ELR (cell line): Measurements from ENCODE around the gene SOX6.
A peak's percentile ranks its signal among the peaks of the same experiment; 100 is the strongest.

Source experiments
- DNase-seq: peaks from one replicate; pipeline ENCODE4 v3.0.0-alpha.2; 2015; ENCODE audit warnings: low read depth

The SOX6 gene

GRCh38 chr11:15991215-15991614 is 365.1 kb downstream of the SOX6 start:
- DNase-seq = no peak

DNA sequence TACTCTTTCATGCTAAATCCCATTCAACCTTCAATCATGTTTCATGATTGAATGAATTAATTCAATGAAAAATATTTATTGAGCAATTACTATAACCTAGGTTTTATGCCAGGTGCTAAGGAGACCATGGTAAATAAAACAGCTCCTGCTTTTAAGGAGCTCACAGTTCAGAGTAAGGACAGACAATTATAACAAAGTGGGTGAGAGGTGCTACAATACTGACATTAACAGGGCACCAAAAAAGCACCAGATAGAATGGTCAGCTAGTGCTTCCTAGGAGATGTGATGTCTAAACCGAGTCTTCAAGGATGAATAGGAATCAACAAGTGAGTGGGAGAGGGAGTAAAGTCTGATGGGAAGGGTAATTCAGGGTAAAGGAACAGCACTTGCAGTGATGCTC is 366.7 kb downstream of the SOX6 start:
- DNase-seq = no peak

GRCh38 chr11:15988693-15989231 is 367.6 kb downstream of the SOX6 start:
- DNase-seq = no peak

- no peak for DNase-seq
Measured at GRCh38 chr11:15988016-15988550, 368.3 kb downstream of the SOX6 start.

GRCh38 chr11:15987046-15987445 is 369.3 kb downstream of the SOX6 start:
- DNase-seq = no peak

- DNase-seq = no peak
Measured at GRCh38 chr11:15985860-15986139, 370.5 kb downstream of the SOX6 start.

GRCh38 chr11:15985127-15985859 is 371.1 kb downstream of the SOX6 start:
- DNase-seq = no peak

- DNase-seq = no peak
Measured at GRCh38 chr11:15981292-15981691, 375.1 kb downstream of the SOX6 start.

- DNase-seq = no peak
Measured at GRCh38 chr11:15977116-15977515, 379.2 kb downstream of the SOX6 start.

DNA sequence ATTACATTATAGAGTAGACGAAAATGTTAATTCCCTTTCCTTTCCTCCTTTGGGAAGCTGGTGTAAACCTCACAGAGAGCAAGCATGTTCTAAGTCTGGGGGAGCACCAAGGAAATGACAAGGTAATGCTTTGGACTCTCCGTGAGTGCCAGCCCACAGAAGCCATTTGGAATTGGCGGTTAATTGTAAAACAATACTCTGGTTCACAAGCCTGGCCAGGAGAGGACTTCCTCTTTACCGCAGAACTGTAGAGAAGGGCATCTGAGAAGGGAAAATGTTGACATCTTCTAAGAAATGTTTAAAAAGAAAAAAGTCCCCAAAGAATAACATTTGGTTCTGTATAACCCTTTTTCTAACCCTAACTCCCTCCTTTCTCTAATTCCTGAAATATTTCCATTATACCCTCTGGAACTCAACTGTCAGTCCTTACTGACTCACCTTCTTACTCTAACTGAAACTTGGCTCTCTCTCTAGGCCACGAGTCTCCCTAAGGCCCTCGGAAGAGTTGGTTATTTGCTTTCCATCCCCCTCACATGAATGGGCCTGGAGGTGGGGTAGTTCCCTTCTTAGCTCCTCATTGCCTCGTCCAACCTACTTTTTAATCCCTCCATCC is 379.8 kb downstream of the SOX6 start:
- peak; percentile 10 for DNase-seq

DNA sequence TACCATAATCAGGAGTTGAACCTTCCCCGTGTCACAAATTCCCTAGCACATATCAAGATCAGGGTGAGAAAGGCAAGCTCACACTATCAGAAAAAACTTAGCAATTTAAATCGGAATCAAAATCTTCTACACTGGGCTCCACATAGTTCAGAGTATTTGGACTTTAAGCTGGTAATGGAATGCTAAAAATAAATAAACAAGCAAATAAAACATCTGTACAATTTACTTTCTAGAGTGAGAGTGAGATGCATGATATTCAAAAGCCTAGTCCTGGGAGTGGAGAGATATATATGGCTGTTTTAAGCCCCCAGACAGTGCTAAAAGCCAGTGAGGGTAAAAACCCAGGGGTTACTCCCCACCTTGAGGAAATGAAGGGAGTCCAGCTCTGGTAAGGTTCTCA is 380.6 kb downstream of the SOX6 start:
- no peak for DNase-seq

GRCh38 chr11:15972838-15973237 is 383.5 kb downstream of the SOX6 start:
- DNase-seq = no peak

DNA sequence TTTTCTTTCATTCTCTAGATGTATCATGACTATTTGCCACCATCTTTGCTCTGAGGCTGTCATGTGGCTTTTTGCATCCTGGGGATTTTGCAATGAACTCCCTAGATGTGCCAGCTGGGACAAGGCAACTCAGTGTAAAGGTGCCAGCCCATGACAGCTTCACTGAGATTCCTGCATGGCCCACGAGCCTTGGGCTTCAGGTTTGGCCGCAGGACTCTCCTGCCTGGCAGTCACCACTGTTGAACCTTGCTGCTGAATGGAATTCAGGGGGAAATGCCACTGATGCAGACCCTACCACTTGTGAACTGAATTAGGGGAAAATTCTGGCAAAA is 385.2 kb downstream of the SOX6 start:
- no peak for DNase-seq

- DNase-seq = no peak
Measured at GRCh38 chr11:15970506-15971214, 385.7 kb downstream of the SOX6 start.

DNA sequence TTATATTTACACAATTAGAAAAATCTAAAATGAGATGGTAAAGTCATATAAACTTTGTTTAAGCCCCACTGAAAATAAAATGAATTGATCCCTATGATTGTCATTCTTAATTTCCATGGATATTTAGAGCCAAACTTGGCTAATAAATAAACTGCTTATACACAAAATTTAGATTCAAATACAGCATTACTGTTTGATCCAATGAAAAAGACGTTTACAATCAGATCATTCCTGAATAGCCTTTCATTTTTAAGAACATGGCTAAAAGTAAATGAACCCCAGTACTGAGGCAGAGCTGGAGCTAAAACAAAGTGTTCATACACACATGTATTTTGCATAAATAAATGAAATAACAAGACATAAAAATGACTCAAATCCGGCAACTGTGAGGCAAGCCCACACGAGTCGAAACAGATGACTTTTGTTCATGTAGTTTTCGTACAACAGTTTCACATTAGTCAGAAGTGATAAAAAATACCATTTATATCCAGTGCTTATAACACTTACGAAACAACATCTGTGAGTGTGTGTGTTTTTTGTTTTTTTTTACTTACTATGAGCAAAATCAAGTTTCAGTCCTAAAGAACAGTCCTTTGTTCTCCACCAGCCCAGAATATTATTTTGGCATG is 386.5 kb downstream of the SOX6 start:
- DNase-seq = peak; percentile 59

GRCh38 chr11:15969281-15969680 is 387.1 kb downstream of the SOX6 start:
- DNase-seq = peak; percentile 76

- no peak for DNase-seq
Measured at GRCh38 chr11:15968461-15969130, 387.8 kb downstream of the SOX6 start.

- no peak for DNase-seq
Measured at GRCh38 chr11:15967966-15968365, 388.4 kb downstream of the SOX6 start.

DNA sequence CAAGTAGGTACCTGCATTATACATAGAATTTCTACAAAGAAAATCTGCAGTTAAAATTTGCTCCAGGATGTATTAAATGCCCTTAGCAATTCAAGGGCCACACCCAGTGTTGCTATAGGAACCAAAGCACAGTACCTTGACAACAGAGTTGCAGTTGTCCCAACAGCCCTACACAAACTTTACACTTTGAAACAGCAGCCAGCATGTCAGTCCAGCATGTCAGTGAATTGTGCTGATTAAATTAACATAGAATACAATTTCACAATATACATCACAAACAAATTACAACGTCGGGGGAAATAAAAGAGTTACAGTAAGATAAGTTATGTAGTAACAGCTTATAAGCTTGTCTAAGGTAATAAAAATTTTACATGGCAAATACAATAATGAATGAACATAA is 389.2 kb downstream of the SOX6 start:
- no peak for DNase-seq

DNA sequence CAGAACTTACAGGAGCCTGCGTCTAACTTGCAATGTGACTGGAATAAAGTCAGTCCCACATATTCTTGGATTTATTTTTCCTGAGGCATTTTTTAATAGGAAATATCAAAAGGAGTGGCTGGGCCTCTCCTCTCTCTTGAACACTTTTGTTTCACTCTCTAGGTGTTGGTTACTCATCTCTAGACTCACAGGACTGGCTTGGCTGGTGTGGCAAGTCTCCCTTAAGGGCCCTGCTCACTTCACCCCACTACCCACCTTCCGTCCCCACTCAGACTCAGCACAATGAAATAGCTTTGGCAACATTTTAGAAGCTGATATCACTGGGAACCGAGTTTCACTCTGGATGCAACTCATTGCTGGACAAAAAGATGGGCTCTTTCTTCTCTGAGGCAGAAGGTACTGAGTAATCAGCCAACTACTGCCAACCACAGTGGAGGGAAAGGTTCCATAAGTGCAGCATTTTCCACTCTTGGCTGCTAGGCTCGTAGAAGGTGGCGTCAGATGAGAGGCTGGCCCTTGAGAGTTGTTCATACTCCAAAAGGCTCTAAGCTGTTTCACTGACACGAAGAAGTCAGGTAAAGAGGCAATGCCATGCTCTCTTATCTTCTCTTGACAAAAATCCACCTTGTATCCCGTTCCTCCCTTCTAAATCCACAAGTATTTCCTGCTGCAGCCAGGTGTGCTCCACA is 390.6 kb downstream of the SOX6 start:
- DNase-seq = no peak

- DNase-seq = no peak
Measured at GRCh38 chr11:15963266-15963665, 393.1 kb downstream of the SOX6 start.

GRCh38 chr11:15958910-15959309 is 397.4 kb downstream of the SOX6 start:
- no peak for DNase-seq
